Measurements from ENCODE around the gene BANF2. TPM values are rescaled to one million over a fixed set of nuclear protein-coding genes. Genes with fewer than 3 reads are reported as not detected.
A peak's percentile ranks its signal among the peaks of the same experiment; 100 is the strongest.

Gene BANF2
- total RNA-seq, 1 experiment from 2014 or later: not detected

DNA sequence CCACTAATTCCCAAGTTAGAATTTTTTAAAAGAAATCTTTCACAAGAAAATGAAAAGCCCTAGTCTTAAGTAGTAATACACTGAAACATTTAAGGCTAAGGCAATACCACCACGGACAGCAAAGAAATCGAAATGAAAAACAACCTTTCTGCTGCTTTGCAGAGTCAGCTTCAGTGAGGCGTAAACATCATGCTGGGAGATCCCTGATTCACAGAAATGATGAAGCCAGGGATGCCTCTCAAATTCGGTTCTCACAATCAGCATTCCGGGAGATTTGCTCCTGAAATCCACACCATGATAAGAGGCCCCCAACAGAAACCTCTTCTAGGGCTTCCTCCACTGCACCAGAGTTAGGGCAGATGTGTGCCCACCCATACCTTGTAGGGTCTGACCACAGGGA is 36.3 kb upstream of the BANF2 start:
- no peak for DNase-seq (ENCODE audit: low spot score)

- DNase-seq (ENCODE audit: low spot score): no peak
These were observed 35.6 kb upstream of the BANF2 start for GRCh38 chr20:17664025-17664633.

GRCh38 chr20:17665756-17666155 is 34.0 kb upstream of the BANF2 start:
- no peak for DNase-seq (ENCODE audit: low spot score)

- no peak for DNase-seq (ENCODE audit: low spot score)
These were observed 33.3 kb upstream of the BANF2 start for GRCh38 chr20:17666481-17666880.

DNA sequence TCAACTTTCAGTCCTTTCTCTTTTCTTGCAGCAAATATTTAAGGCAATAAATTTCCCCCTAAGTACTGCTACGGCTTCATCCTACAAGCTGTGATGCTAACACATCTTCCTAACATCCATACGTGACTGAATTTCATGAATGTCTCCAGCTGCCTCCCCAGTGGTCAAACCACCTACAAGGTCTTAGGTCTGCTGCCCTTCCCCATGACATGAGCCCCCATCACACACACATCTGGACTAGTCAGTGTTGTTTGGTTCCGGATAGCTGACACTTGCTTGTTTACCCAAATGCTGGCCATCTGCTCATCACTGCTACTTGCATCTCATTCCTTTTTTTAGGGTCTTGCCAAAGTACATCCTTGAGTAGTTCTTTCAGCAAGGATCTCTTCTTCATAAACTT is 32.3 kb upstream of the BANF2 start:
- DNase-seq (ENCODE audit: low spot score): no peak

DNA sequence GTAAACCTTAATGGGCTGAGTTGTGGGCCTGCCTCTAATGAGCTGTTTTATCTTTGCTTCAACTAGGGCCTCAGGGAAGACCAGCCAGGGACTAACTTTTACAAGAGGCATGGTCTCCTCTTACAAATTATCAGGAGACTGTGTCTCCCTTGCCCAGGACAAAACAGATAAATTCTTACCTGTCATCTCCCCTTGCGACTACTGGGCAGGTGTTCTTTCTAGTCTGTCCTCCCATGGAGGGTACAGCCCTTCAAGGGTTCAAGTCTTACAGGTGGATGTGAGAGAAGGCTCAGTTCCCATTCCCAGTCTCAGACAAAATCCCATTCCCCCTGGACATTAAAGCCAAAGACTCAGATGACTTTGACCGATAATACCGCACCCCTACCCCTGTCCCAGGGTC is 31.3 kb upstream of the BANF2 start:
- no peak for DNase-seq (ENCODE audit: low spot score)

DNA sequence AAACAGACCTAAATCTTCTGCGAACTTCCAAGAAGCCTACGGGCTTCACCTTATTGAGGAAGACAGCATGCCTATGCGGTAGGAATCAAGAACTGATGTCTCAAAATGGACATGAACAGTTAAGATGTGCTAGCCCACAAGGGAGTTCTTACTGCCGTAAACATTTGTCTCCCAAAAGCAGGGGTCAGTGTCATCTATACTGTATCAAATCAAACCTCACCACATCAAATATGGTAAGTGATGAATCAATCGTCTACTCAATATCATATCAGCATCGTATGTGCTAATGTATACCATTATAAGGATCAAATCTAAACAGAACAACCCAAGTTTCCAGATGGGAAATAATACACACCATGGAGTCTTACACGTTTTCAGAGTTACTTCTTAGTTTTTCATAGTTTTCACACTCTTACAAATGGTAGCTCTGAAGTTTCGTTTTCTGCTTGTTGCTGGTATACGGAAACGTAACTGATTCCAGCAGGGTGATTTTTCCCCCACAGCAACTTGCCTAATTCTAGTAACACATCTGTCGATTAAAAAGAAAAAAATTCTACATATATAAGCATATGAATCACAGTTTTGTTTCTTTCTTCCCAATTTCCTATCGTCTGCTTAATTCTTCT is 30.3 kb upstream of the BANF2 start:
- DNase-seq (ENCODE audit: low spot score): no peak

DNA sequence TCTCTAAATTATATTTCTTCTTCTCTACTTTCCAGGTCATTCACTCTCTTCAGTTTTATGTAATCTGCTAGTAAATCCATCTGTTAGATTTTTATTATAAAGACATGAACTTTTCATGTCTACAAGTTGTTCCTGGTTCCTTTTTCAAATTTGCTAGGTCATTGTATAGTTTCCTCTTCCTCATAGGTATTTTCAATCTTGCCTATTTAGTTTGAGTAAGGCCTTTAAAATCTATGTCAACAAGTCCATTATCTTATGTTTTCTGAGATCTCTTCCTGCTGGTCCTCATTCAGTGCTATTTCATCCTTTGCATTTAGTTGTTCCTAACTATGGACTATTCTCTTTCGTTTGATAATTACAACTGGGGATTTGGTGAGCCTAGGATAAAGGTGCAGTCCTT is 28.8 kb upstream of the BANF2 start:
- DNase-seq (ENCODE audit: low spot score): no peak

DNA sequence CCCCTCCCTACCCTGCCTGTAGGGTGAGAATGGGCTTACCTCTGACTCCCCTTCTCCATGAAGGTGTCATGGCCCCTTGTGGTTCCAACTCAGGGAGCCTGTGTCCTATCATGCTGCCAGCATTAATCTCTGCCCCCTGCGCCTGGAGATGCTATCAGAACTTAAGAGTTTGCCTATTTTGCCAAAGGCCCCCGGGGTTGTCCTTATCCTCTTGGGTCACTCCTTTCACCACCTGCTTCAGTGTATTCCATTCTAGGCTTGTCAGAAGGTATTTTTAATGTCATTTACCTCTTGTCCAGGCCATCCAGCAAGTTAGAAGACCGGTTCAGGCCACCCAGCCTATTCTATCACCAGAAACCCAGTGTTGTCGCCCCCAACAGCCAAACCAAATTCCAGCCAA is 28.2 kb upstream of the BANF2 start:
- DNase-seq (ENCODE audit: low spot score): no peak

DNA sequence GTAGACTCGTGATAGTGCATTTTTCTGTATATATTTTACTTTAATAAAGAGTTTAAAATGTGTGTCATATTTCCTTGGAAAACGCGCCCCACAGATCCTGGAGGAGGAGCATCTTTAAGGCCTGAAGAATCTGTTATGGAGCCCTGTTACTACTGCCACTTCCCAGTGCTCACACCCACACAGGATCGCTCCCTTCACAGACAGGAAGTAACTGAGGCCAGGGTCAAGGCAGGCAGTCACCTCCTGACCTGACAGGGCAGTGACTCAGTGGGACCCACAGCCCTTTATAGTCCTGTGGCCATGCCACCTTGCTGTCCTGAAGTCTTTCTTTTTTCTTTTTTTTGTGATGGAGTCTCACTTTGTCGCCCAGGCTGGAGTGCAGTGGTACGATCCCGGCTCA is 26.7 kb upstream of the BANF2 start:
- no peak for DNase-seq (ENCODE audit: low spot score)

DNA sequence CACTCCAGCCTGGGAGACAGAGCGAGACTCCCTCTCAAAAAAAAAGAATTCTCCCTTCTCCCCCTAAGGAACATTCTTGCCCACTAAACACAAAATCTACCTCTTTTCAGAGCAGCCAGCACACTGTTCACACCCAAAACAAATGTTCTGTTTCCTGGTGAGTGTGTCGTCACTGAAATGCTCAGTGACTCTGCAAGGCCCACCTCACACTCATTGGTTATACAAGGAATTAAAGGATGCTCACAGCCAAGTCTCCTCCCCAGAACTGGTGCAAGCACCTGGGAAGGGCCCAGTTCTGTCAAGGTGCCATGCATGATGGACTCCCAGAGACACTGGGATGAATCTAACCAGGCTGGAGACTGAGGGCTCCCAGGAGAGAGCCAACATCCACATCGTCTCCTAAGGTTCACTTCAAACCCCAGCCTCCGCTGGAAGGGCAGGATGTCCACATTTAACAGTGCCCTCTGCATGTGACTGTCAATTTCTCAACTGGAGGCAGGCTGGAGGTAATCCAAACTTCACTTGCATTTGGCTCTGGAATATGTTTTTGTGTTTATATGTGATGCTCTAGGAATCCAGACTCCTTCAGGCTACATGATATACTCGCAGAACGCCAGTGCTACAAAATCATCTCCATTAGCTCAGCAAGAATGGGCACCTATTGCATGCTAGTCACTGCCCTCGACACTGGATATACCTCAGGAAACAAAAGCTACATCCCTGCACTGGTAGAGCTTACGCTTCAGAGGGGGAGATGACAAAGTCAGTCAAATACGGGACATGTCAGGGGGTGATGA is 24.8 kb upstream of the BANF2 start:
- no peak for DNase-seq (ENCODE audit: low spot score)

GRCh38 chr20:17675519-17676377 is 24.0 kb upstream of the BANF2 start:
- no peak for DNase-seq (ENCODE audit: low spot score)

- no peak for DNase-seq (ENCODE audit: low spot score)
These were observed 23.4 kb upstream of the BANF2 start for GRCh38 chr20:17676378-17676759.

GRCh38 chr20:17676942-17677341 is 22.8 kb upstream of the BANF2 start:
- DNase-seq (ENCODE audit: low spot score): no peak

- DNase-seq (ENCODE audit: low spot score): peak; percentile 15
These were observed 21.5 kb upstream of the BANF2 start for GRCh38 chr20:17678295-17678694.

DNA sequence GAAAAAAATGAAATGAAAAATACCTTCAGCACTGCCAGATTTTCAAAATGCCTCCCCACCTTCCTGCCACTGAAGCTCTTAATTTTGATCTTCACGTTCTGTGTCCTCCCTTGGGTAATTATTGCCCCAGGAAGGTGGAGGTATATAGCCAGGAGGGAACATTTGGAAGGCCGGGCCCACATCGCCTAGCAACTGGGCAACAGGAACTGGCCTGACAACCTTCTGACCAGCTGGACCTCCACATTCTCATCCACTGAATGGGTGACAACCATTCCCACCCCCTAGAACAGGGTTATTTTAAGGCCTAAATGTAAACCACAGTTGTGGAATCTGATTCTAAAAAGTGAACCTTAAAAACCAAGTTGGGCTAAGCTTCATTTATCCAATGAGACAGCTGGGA is 20.9 kb upstream of the BANF2 start:
- DNase-seq (ENCODE audit: low spot score): no peak

- peak; percentile 81 for DNase-seq (ENCODE audit: low spot score)
These were observed 19.6 kb upstream of the BANF2 start for GRCh38 chr20:17679941-17680835.

DNA sequence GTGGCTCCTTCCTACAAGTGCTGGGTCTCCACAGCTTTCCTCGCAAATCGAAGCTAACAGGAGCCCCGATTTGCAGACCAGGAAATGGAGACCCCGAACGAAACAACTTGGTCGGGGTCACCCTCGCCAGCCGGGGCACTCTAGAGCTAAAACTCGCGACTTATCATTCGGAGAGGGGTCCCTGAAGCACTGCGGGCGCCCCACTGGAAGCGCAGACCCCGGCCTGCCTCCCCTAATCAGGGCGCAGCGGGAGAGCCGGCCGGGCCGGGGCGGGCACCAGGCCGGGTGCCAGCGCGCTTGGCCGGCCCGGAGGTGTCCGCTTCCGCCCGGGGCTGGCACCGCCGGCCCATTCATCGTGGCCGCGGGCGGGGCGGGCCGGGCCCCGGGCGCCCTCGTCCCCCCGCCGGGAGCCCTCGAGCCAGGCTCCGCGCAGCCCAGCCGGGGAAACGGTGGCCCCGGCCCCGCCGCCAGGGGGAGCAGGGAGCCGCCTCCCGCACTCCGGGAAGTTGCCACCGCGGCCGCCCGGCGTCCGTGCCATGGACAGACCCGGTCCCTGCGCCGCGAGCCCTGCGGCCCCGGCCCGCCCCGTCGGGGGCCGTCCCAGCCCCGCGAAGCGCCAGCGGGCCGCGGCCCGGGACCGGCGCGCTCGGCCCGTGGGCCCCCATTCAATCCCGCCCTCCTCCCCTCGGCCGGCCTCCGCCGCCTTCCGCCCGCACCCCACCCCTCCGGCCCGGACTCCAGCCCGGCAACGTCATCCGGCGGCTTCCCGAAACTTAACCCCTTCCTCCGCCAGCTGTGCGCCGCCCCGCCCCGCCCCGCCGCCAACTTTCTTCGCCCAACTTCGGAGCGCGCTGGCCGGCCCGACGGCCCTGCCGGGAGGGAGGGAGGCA is 18.7 kb upstream of the BANF2 start:
- DNase-seq (ENCODE audit: low spot score): peak; percentile 80

DNA sequence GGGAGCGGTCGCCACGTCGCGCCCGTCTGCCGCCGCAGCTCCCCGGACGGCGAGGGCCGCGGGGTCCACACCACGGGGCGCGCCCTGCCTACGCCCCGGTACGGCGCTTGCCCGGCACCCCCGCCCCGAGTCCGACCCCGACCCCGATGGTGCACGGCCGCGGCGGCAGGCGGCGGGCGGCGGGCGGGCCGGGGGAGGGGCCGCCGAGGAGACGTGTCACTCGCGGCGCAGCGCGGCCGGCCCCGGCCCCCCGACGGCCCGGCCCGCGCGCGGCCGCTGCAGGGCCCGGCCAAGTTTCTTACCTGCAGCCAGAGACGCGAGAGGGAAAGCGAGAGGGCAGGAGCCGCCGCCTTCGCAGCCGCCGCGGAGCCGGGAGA is 18.1 kb upstream of the BANF2 start:
- no peak for DNase-seq (ENCODE audit: low spot score)
